GM18505 (cell line): Measurements from ENCODE around the gene PLXNA3.

ENCODE experiments used
- ATAC-seq: cut with Tn5 transposase; IDR thresholded peaks from one replicate; pipeline ENCODE4 v1.9.1; 2021; ENCODE audit not compliant: unreplicated experiment
- POLR2A ChIP-seq: IDR thresholded peaks from 4 replicates; pipeline ENCODE4 v1.6.1; 2011; ENCODE audit warnings: borderline replicate concordance; ENCODE audit not compliant: insufficient read depth, insufficient read length; ENCODE audit errors: extremely low read depth

Gene PLXNA3

GRCh38 chrX:154450312-154450711, 7.8 kb upstream of the PLXNA3 start:
- no peak for TF ChIP-seq POLR2A
- ATAC-seq: no peak

DNA sequence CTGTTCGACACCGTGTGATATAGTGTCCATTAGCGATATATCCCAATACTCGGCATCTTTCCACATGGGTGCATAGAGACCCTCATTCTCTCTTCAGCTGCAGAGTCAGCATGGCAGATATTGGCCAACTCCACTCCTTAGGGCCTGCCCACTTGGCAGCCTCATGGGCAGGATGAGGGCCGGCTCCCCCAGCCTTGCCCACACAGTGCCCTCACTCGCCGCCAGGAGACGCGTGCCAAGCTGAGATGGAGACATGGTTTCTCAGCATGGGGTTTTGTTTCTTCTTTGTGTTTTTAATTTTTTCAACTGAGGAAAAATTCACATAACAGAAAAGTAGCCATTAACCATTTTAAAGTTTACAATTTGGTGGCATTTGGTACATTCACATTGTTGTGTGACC, 5.3 kb upstream of the PLXNA3 start:
- no peak for ATAC-seq
- no peak for TF ChIP-seq POLR2A

- no peak for TF ChIP-seq POLR2A
- ATAC-seq: peak; percentile 43
These were observed 478 bp upstream of the PLXNA3 start for GRCh38 chrX:154457491-154458115.

GRCh38 chrX:154458954-154459778, 1.1 kb downstream of the PLXNA3 start:
- ATAC-seq: no peak
- no peak for TF ChIP-seq POLR2A

DNA sequence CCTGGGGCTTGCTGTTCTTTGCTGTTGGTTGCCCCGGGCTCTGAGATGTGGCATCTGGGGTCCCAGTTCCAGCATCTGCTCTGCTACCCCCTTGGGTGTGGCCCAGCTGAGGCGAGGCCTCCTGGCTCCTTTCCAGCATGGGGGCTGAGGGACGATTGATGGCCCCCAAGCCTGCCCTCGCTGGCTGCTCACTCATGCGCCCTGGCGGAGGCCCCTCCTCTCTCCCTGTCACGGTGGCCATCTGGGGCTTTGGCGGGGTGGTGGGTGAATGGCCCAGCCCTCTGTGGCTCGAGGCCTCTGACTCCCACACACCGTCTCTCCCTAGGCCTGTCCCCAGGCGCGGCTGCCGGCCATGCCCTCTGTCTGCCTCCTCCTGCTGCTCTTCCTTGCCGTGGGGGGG, 1.8 kb downstream of the PLXNA3 start:
- ATAC-seq: no peak
- no peak for TF ChIP-seq POLR2A

DNA sequence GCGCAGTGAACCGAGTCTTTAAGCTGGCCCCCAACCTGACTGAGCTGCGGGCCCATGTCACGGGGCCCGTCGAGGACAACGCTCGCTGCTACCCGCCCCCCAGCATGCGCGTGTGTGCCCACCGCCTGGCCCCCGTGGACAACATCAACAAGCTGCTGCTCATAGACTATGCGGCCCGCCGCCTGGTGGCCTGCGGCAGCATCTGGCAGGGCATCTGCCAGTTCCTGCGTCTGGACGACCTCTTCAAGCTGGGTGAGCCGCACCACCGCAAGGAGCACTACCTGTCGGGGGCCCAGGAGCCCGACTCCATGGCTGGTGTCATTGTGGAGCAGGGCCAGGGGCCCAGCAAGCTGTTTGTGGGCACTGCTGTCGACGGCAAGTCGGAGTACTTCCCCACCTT, 2.2 kb downstream of the PLXNA3 start:
- ATAC-seq: no peak
- no peak for TF ChIP-seq POLR2A

DNA sequence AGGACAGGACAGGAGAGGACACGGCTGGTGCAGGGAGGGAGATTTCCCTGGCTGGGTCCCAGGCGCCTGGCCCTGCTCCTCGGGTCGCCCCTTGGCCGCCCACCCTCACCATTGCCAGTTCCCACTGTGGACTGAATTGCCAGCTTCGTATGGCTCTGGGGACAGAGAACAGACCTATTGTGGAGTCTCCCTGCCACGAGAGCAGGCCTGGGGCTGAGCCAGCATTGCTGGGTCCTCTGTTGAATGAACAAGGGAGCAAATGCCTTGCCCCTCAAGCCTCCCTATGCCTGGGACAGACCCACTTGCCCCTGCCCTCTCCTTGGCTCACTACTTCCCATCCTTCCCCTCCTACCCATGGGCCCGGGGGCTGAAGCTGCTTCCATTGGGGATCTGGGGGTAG, 4.3 kb downstream of the PLXNA3 start:
- TF ChIP-seq POLR2A: no peak
- ATAC-seq: no peak

DNA sequence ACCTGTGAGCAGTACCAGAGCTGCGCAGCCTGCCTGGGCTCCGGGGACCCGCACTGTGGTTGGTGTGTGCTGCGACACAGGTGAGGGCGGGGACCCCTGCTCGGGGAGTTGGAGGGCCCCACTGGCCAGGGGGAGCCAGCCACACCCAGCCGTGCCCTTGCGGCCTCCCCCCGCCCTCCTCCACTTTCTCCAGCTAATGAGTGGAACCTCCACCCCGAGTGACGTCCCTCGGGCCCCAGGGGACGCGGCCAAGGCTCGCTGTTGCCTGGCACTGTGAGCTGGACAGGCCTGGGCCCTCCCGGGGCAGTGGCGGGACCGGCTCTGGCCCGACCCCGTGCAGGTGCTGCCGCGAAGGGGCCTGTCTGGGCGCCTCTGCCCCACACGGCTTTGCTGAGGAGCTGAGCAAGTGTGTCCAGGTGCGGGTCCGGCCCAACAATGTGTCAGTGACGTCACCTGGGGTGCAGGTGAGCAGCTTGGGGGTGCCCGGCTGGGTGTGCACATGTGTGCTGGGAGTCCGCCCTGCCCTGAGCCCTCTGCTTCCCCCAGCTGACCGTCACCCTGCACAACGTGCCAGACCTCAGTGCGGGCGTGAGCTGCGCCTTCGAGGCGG, 5.6 kb downstream of the PLXNA3 start:
- no peak for TF ChIP-seq POLR2A
- ATAC-seq: no peak

DNA sequence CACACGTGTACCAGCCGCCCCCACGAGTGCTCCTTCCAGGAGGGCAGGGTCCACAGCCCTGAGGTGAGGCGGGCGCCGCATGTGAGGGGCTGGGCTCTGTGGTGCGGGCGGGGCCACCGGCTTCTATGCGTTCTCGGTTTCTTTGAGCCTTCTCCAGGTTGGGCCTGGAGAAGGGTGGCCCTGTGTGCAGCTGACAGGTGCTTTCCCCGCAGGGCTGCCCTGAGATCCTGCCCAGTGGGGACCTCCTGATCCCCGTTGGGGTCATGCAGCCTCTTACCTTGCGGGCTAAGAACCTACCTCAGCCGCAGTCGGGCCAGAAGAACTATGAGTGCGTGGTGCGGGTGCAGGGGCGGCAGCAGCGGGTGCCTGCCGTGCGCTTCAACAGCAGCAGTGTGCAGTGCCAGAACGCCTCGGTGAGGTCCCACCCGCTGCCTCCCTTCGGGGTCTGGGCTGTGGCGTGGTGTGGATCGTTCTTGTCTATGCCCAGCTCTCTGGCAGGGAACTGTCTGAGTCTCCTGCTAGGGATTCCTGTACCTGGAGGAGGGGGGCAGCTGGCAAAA, 6.8 kb downstream of the PLXNA3 start:
- ATAC-seq: no peak
- no peak for TF ChIP-seq POLR2A

GRCh38 chrX:154465601-154466000, 7.5 kb downstream of the PLXNA3 start:
- TF ChIP-seq POLR2A: no peak
- no peak for ATAC-seq

- no peak for TF ChIP-seq POLR2A
- ATAC-seq: no peak
These were observed 8.0 kb downstream of the PLXNA3 start for GRCh38 chrX:154466036-154466435.

DNA sequence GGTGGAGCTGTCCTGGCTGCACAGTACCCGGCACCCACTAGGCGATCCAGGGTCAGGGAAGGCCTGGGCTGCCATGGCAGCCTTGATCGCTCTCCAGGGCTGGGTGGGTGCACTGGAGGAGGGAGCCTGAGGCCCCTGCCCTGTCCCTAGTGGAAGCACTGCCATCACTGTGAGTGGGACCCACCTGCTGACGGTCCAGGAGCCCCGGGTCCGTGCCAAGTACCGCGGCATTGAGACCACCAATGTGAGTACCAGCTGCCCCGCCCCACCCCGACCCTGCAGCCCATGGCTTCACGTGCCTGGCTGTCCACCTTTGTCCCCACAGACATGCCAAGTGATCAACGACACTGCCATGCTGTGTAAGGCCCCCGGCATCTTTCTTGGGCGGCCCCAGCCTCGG, 8.8 kb downstream of the PLXNA3 start:
- ATAC-seq: no peak
- no peak for TF ChIP-seq POLR2A

- no peak for ATAC-seq
- no peak for TF ChIP-seq POLR2A
These were observed 9.5 kb downstream of the PLXNA3 start for GRCh38 chrX:154467556-154467955.

DNA sequence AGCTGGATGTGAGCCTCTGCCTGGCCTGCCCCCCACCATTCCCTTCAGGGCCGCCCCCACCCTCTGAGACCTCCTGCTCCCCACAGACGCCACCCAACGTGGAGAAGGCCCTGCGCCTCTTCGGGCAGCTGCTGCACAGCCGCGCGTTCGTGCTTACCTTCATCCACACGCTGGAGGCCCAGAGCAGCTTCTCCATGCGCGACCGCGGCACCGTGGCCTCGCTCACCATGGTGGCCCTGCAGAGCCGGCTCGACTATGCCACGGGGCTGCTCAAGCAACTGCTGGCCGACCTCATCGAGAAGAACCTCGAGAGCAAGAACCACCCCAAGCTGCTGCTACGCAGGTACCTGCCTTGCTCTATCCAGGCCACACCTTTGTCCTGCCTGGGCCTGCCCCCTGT, 10.1 kb downstream of the PLXNA3 start:
- TF ChIP-seq POLR2A: no peak
- no peak for ATAC-seq

- ATAC-seq: no peak
- no peak for TF ChIP-seq POLR2A
These were observed 11.0 kb downstream of the PLXNA3 start for GRCh38 chrX:154469114-154469513.

DNA sequence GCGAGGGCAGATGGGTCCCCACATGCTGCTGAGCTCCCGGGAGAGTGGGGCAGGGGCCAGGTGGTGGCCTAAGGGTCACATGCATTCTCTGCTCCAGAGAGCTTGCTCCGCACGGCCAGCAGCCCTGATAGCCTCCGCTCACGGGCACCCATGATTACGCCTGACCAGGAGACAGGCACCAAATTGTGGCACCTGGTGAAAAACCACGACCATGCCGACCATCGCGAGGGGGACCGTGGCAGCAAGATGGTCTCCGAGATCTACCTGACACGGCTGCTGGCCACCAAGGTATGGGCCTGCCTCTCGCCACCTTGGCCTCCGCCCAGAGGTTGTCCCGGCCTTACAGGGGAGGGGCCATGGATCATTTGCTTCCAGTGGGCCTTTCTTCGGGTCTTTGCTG, 11.8 kb downstream of the PLXNA3 start:
- ATAC-seq: no peak
- TF ChIP-seq POLR2A: no peak
